GM20000 (cell line): Measurements from ENCODE around the gene GALNTL6.

ENCODE experiments used
- DNase-seq: peaks from one replicate; pipeline ENCODE4 v3.0.0; 2012; ENCODE audit warnings: low spot score
- TF ChIP-seq, protein P1 (sequence below): IDR thresholded peaks from 2 replicates; pipeline ENCODE4 v1.5.1; 2012; ENCODE audit warnings: mild to moderate bottlenecking, control low read depth; ENCODE audit errors: extremely low read depth, missing control alignments

The GALNTL6 gene

DNA sequence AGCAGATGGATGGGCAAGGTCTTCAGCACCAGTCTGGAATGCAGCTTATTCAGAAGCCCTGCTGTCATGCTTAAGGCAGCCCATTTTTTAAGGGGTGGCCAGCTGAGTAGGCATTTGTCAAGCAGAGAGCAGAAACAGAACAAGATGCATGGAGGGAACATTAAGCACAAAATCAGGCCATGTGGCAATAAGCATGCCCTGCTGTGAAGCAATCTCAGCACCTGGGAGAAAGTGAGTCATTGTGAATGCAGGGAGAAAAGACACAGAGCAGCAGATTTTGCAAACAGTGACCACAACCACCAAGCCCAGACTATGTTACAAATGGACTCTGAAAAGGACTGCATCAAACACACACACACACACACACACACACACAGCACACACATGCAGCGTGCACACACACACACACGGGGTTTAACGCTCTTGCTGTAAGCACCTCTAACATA lies 1261.3 kb downstream of the GALNTL6 start:
- DNase-seq, result no peak
- TF ChIP-seq, protein P1, sequence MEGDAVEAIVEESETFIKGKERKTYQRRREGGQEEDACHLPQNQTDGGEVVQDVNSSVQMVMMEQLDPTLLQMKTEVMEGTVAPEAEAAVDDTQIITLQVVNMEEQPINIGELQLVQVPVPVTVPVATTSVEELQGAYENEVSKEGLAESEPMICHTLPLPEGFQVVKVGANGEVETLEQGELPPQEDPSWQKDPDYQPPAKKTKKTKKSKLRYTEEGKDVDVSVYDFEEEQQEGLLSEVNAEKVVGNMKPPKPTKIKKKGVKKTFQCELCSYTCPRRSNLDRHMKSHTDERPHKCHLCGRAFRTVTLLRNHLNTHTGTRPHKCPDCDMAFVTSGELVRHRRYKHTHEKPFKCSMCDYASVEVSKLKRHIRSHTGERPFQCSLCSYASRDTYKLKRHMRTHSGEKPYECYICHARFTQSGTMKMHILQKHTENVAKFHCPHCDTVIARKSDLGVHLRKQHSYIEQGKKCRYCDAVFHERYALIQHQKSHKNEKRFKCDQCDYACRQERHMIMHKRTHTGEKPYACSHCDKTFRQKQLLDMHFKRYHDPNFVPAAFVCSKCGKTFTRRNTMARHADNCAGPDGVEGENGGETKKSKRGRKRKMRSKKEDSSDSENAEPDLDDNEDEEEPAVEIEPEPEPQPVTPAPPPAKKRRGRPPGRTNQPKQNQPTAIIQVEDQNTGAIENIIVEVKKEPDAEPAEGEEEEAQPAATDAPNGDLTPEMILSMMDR, result no peak

DNA sequence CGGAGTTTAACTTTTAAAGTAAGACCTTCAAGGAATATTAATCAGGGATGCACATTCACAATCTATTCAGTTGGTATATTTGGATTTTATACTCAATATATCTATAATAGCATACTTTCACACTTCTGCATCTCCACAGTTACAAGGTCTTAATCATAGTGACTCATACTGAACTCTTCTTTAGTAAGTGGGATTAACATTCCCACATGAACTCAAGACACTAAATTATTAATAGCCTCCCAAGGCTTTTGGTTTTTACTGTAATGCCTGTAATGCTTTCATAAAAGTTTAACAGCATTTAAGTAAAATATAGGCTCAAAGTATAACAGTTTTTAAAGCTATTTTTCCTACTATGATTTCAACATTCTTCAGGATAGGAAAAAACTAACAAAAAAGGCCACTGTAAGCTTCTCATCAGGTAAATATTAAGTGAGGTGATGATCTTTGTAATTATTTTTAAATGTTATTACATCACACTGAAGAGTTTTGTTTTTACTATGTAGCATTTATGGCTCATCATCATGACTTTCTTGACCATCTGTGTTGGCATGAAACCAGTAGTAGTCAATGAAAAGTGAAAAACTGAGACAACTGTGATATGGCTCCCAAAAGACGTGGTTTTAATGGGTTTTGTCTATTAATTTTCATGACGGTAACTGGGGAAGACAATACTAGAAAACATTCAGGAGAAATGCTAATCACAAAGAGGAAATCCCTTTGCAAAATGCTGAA lies 1263.9 kb downstream of the GALNTL6 start:
- no peak for DNase-seq
- TF ChIP-seq, protein P1, result no peak

DNA sequence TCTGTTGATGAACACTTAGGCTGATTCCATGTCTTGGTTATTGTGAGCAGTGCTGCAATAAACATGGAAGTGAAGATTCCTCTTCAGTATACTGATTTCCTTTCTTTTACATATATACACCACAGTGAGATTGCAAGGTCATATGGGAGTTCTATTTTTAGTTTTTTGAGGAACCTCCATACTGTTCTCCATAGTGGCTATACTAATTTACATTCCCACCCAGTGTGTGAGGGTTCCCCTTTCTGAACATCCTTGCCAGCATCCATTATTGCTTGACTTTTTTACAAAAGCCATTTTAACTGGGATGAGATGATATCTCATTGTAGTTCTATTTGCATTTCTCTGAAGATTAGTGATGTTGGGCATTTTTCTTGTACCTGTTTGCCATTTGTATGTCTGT lies 1274.9 kb downstream of the GALNTL6 start:
- TF ChIP-seq, protein P1, result no peak
- no peak for DNase-seq
